H1 (cell line): ENCODE results near the gene ELAVL2. TPM values are rescaled to one million over a fixed set of nuclear protein-coding genes. Genes with fewer than 3 reads are reported as not detected.

ENCODE experiments used
- BRCA1 ChIP-seq: IDR thresholded peaks from 2 replicates; pipeline ENCODE4 v1.6.1; 2012; ENCODE audit warnings: low read depth, low read length, improper control_type of control experiment
- CTBP2 ChIP-seq: IDR thresholded peaks from 2 replicates; pipeline ENCODE4 v1.7.0; 2011; ENCODE audit warnings: borderline replicate concordance, mild to moderate bottlenecking, moderate library complexity, mixed read lengths, low read length; ENCODE audit not compliant: insufficient read depth, insufficient read length
- CTCF ChIP-seq, 3 experiments: IDR thresholded peaks; 1 replicate in 2 of 3; 2 replicates in 1 of 3; pipeline versions ENCODE4 v1.5.1 to v1.6.1; 2011; ENCODE audit warnings: low read length in 3 of 3, mild to moderate bottlenecking in 3 of 3, inconsistent platforms in 2 of 3, low read depth in 1 of 3, moderate library complexity in 1 of 3; ENCODE audit not compliant: insufficient read depth in 1 of 3; ENCODE audit errors: control extremely low read depth in 1 of 3
- EZH2 ChIP-seq: fragments of 200-600 bp; sonication (generic); IDR thresholded peaks from 2 replicates; pipeline ENCODE4 v1.7.1; 2012; ENCODE audit warnings: low read depth, mild to moderate bottlenecking, moderate library complexity, low read length, inconsistent platforms; ENCODE audit not compliant: severe bottlenecking
- HDAC2 ChIP-seq, 2 experiments: fragments of 300-600 bp in 1 of 2; sonication (generic) in 1 of 2; IDR thresholded peaks; 2 replicates each; pipeline ENCODE4 v1.6.1; 2011 to 2012; ENCODE audit warnings: low read depth in 2 of 2, low read length in 2 of 2, mild to moderate bottlenecking in 2 of 2, moderate library complexity in 2 of 2, borderline replicate concordance in 1 of 2, inconsistent platforms in 1 of 2
- MAFK ChIP-seq: IDR thresholded peaks from 2 replicates; pipeline ENCODE4 v1.6.1; 2012; ENCODE audit warnings: low read depth, mild to moderate bottlenecking, improper control_type of control experiment, low read length
- PHF8 ChIP-seq: fragments of 200-600 bp; sonication (generic); conservative IDR thresholded peaks from 2 replicates; pipeline ENCODE4 v1.7.1; 2012; ENCODE audit warnings: low read depth, mild to moderate bottlenecking, inconsistent platforms, low read length, moderate library complexity
- POLR2A ChIP-seq, 2 experiments: IDR thresholded peaks; 1 replicate in 1 of 2; 2 replicates in 1 of 2; pipeline ENCODE4 v1.6.1; 2011; ENCODE audit warnings: low read depth in 2 of 2, low read length in 2 of 2, mild to moderate bottlenecking in 2 of 2; ENCODE audit errors: control extremely low read depth in 1 of 2
- POLR2AphosphoS5 ChIP-seq: IDR thresholded peaks from 2 replicates; pipeline ENCODE4 v1.6.1; 2011; ENCODE audit warnings: low read depth, low read length
- POU5F1 ChIP-seq: IDR thresholded peaks from 2 replicates; pipeline ENCODE4 v1.6.1; 2011; ENCODE audit warnings: low read depth, mild to moderate bottlenecking, low read length, moderate library complexity
- RXRA ChIP-seq: IDR thresholded peaks from 2 replicates; pipeline ENCODE4 v1.6.1; 2011; ENCODE audit warnings: low read depth, mild to moderate bottlenecking, low read length, moderate library complexity; ENCODE audit not compliant: insufficient read depth
- SAP30 ChIP-seq: fragments of 300-600 bp; sonication (generic); IDR thresholded peaks from 2 replicates; pipeline ENCODE4 v1.7.1; 2012; ENCODE audit warnings: low read length, moderate library complexity, mild to moderate bottlenecking, inconsistent platforms; ENCODE audit not compliant: insufficient read depth, insufficient replicate concordance
- SIN3A ChIP-seq, 2 experiments: IDR thresholded peaks in 1 of 2; conservative IDR thresholded peaks in 1 of 2; 2 replicates each; pipeline ENCODE4 v1.6.1; 2011 to 2012; ENCODE audit warnings: low read length in 2 of 2, improper control_type of control experiment in 1 of 2, low read depth in 1 of 2, mild to moderate bottlenecking in 1 of 2
- SRF ChIP-seq: IDR thresholded peaks from 2 replicates; pipeline ENCODE4 v1.6.1; 2011; ENCODE audit warnings: mild to moderate bottlenecking, low read depth, low read length, moderate library complexity
- SUZ12 ChIP-seq: fragments of 200-600 bp; sonication (generic); IDR thresholded peaks from 2 replicates; pipeline ENCODE4 v1.6.1; 2012; ENCODE audit warnings: mild to moderate bottlenecking, inconsistent platforms, low read length, moderate library complexity, mixed read lengths
- TAF7 ChIP-seq: optimal IDR thresholded peaks from 2 replicates; pipeline ENCODE3; 2011; ENCODE audit warnings: low read depth, mild to moderate bottlenecking, inconsistent platforms, low read length, moderate library complexity, borderline replicate concordance
- TBP ChIP-seq: IDR thresholded peaks from 2 replicates; pipeline ENCODE4 v1.6.1; 2011; ENCODE audit warnings: low read depth, low read length, improper control_type of control experiment
- YY1 ChIP-seq: IDR thresholded peaks from 2 replicates; pipeline ENCODE4 v1.6.1; 2011; ENCODE audit warnings: low read depth, mild to moderate bottlenecking, low read length
- polyA plus RNA-seq, 7 experiments: library from polyadenylated mRNA; depleted of rRNA in 3 of 7; stranded (reverse) in 5 of 7; unstranded in 2 of 7; fragments of >200 nt in 5 of 7; fragments of 200-250 nt in 2 of 7; gene quantifications; 1 replicate in 5 of 7; 2 replicates in 1 of 7; 4 replicates in 1 of 7; pipeline versions ENCODE4 v1.2.1 to v1.2.3, GENCODE V29; 2011 to 2013; ENCODE audit warnings: missing spikeins in 2 of 7, mixed read lengths in 2 of 7
- total RNA-seq: library from RNA; stranded (reverse); fragmentation: NEBNext Ultra II Directional; extraction: Animal tissue kit (Norgen Biotek cat#: 25700); gene quantifications from 2 replicates; pipeline ENCODE4 v1.2.1, GENCODE V29; 2021
- TF ChIP-seq, protein P1 (sequence below): IDR thresholded peaks from 2 replicates; pipeline ENCODE4 v1.6.1; 2012; ENCODE audit warnings: inconsistent platforms

ELAVL2 gene
- total and polyA plus RNA-seq, 2 of the 8 experiments (the other 6 are each of a cell fraction or from before 2014, with no cell fraction given), result 4.9 to 21.9 TPM

DNA sequence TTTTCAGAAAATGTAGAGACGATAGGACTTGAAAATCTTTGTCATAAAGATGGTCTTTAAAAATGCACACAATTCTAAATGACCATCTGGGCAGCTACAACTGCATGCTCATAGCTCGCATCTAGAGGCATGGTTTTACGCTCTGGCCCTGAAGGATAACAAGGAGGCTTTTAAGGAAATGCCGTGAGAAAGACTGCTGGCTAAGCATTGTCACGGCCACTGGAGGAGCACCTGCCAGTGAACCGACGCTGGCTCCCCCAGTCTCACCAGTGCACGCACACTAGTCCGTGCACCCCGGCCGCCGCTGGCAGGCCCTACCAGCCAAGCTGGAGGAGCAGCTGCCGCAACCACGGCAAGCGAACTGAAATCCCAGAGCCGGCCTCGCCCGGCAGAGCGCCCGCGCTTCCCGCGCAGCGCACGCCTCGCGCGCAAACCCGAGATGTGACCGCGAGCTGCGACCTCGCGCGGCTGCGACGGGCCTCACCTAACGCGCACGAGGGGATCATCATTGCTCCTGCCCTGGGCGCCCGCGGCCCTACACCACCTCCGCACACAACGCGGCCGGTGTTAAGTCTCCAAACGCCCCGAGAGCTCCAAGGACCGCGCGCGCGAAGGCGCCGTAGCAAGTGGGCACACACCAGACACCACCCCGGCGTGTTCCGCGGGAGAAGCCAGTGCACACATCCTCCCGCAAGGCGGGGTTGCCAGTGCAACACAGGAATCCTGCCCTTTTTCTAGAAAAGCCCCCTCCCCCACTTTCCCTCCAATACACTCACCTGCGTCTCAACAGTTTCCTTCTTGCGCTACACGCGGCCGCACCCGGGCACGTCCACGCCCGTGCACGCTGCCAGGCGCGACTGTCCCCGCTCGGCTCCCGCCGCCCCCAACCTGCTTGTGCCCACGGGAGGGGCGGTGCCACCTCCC lies 5.3 kb downstream of the ELAVL2 start (continued):
- TF ChIP-seq CTCF (IDR thresholded peaks at IDR 0.05; ENCODE audit: control extremely low read depth in 1 of 3, insufficient read depth in 1 of 3, low read depth in 1 of 3, low read length in 3 of 3) (peak in 1 of 3 experiments; percentile 10; a peak in 1 of 4 replicates), SAP30 (no peak), SUZ12 (peak; percentile 60; the same call in 1 of the 2 replicates), BRCA1 (0 out of 2 replicates have a peak, but pooled peaks have one; percentile 31), POLR2A (IDR thresholded peaks at IDR 0.05; ENCODE audit: control extremely low read depth in 1 of 2, low read depth in 2 of 2, low read length in 2 of 2) (peak in 1 of 2 experiments; percentile 40; a peak in 1 of 3 replicates), CTBP2 (peak; percentile 75), SRF (no peak), EZH2 (peak; percentile 33), PHF8 (peak; percentile 11; the same call in 1 of the 2 replicates), POU5F1 (no peak), TAF7 (no peak), YY1 (no peak), TBP (peak; percentile 10; the same call in 1 of the 2 replicates), HDAC2 (IDR thresholded peaks at IDR 0.05; ENCODE audit: borderline replicate concordance in 1 of 2, low read depth in 2 of 2, low read length in 2 of 2) (no peak; a peak in 1 of 4 replicates), RXRA (no peak), SIN3A (conservative IDR thresholded peaks at IDR 0.05 in 1 of 2, IDR thresholded peaks at IDR 0.05 in 1 of 2; ENCODE audit: low read depth in 1 of 2, low read length in 2 of 2) (no peak; a peak in 1 of 4 replicates), POLR2AphosphoS5 (peak; percentile 51), MAFK (no peak)
- TF ChIP-seq, protein P1, sequence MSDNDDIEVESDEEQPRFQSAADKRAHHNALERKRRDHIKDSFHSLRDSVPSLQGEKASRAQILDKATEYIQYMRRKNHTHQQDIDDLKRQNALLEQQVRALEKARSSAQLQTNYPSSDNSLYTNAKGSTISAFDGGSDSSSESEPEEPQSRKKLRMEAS, result peak; percentile 81
